Measurements from ENCODE around the gene EPX.

EPX gene

GRCh38 chr17:58247511-58248363, 55.2 kb downstream of the EPX start:
- Histone ChIP-seq H3K27ac (ENCODE audit: low read depth, low read length) (no peak overlapping the region), H3K4me3 (ENCODE audit: low read depth in 1 of 2, low read length in 2 of 2) (no peak overlapping the region), H3K4me1 (ENCODE audit: control insufficient read depth in 1 of 2, insufficient read depth in 2 of 2, low read length in 2 of 2) (peaks cover 29 to 38% of the 10 kb centered on the region in 2 donors), H3K36me3 (ENCODE audit: control insufficient read depth in 1 of 2, insufficient read depth in 2 of 2, low read length in 2 of 2) (no peaks in the 10 kb centered on the region), H3K9me3 (ENCODE audit: control insufficient read depth in 1 of 2, low read length in 2 of 2) (no peaks in the 10 kb centered on the region), H3K27me3 (ENCODE audit: control insufficient read depth in 1 of 2, insufficient read depth in 2 of 2, low read length in 2 of 2) (peaks cover 0 to 17% of the 10 kb centered on the region in 2 donors), H3K9ac (ENCODE audit: low read depth in 1 of 2, low read length in 2 of 2) (no peak overlapping the region)

- Histone ChIP-seq H3K27me3 (ENCODE audit: control insufficient read depth in 1 of 2, insufficient read depth in 2 of 2, low read length in 2 of 2) (peaks cover 0 to 17% of the 10 kb centered on the region in 2 donors), H3K9me3 (ENCODE audit: control insufficient read depth in 1 of 2, low read length in 2 of 2) (no peaks in the 10 kb centered on the region), H3K27ac (ENCODE audit: low read depth, low read length) (no peak overlapping the region), H3K4me3 (ENCODE audit: low read depth in 1 of 2, low read length in 2 of 2) (peak overlapping the region; percentile 55 to 63), H3K4me1 (ENCODE audit: control insufficient read depth in 1 of 2, insufficient read depth in 2 of 2, low read length in 2 of 2) (peaks cover 29 to 38% of the 10 kb centered on the region in 2 donors), H3K36me3 (ENCODE audit: control insufficient read depth in 1 of 2, insufficient read depth in 2 of 2, low read length in 2 of 2) (no peaks in the 10 kb centered on the region), H3K9ac (ENCODE audit: low read depth in 1 of 2, low read length in 2 of 2) (no peak overlapping the region)
These were observed 56.4 kb downstream of the EPX start for GRCh38 chr17:58248955-58249269.

- Histone ChIP-seq H3K4me3 (ENCODE audit: low read depth in 1 of 2, low read length in 2 of 2) (peak overlapping the region; percentile 55 to 63), H3K9ac (ENCODE audit: low read depth in 1 of 2, low read length in 2 of 2) (peak overlapping the region in 1 of 2 donors; percentile 3), H3K27ac (ENCODE audit: low read depth, low read length) (no peak overlapping the region), H3K27me3 (ENCODE audit: control insufficient read depth in 1 of 2, insufficient read depth in 2 of 2, low read length in 2 of 2) (peaks cover 0 to 17% of the 10 kb centered on the region in 2 donors), H3K9me3 (ENCODE audit: control insufficient read depth in 1 of 2, low read length in 2 of 2) (no peaks in the 10 kb centered on the region), H3K36me3 (ENCODE audit: control insufficient read depth in 1 of 2, insufficient read depth in 2 of 2, low read length in 2 of 2) (no peaks in the 10 kb centered on the region), H3K4me1 (ENCODE audit: control insufficient read depth in 1 of 2, insufficient read depth in 2 of 2, low read length in 2 of 2) (peaks cover 29 to 38% of the 10 kb centered on the region in 2 donors)
These were observed 57.0 kb downstream of the EPX start for GRCh38 chr17:58249270-58250133.

- H3K9me3 ChIP-seq (ENCODE audit: control insufficient read depth in 1 of 2, low read length in 2 of 2) = no peaks in the 10 kb centered on the region
- H3K4me1 ChIP-seq (ENCODE audit: control insufficient read depth in 1 of 2, insufficient read depth in 2 of 2, low read length in 2 of 2) = peaks cover 26 to 31% of the 10 kb centered on the region in 2 donors
- no peaks in the 10 kb centered on the region for H3K36me3 ChIP-seq (ENCODE audit: control insufficient read depth in 1 of 2, insufficient read depth in 2 of 2, low read length in 2 of 2)
- H3K27ac ChIP-seq (ENCODE audit: low read depth, low read length) = no peak overlapping the region
- no peak overlapping the region for H3K4me3 ChIP-seq (ENCODE audit: low read depth in 1 of 2, low read length in 2 of 2)
- H3K9ac ChIP-seq (ENCODE audit: low read depth in 1 of 2, low read length in 2 of 2) = no peak overlapping the region
- peaks cover 0 to 22% of the 10 kb centered on the region in 2 donors for H3K27me3 ChIP-seq (ENCODE audit: control insufficient read depth in 1 of 2, insufficient read depth in 2 of 2, low read length in 2 of 2)
These were observed 58.0 kb downstream of the EPX start for GRCh38 chr17:58250344-58251011.

- peaks cover 0 to 22% of the 10 kb centered on the region in 2 donors for H3K27me3 ChIP-seq (ENCODE audit: control insufficient read depth in 1 of 2, insufficient read depth in 2 of 2, low read length in 2 of 2)
- no peaks in the 10 kb centered on the region for H3K9me3 ChIP-seq (ENCODE audit: control insufficient read depth in 1 of 2, low read length in 2 of 2)
- no peak overlapping the region for H3K9ac ChIP-seq (ENCODE audit: low read depth in 1 of 2, low read length in 2 of 2)
- H3K4me3 ChIP-seq (ENCODE audit: low read depth in 1 of 2, low read length in 2 of 2) = no peak overlapping the region
- H3K4me1 ChIP-seq (ENCODE audit: control insufficient read depth in 1 of 2, insufficient read depth in 2 of 2, low read length in 2 of 2) = peaks cover 17 to 20% of the 10 kb centered on the region in 2 donors
- H3K27ac ChIP-seq (ENCODE audit: low read depth, low read length) = no peak overlapping the region
- H3K36me3 ChIP-seq (ENCODE audit: control insufficient read depth in 1 of 2, insufficient read depth in 2 of 2, low read length in 2 of 2) = no peaks in the 10 kb centered on the region
These were observed 59.6 kb downstream of the EPX start for GRCh38 chr17:58252141-58252540.

GRCh38 chr17:58253082-58253481, 60.6 kb downstream of the EPX start:
- H3K4me3 ChIP-seq (ENCODE audit: low read depth in 1 of 2, low read length in 2 of 2) = no peak overlapping the region

More at GRCh38 chr17:58253082-58253481, 60.6 kb downstream of the EPX start:
- H3K36me3 ChIP-seq (ENCODE audit: control insufficient read depth in 1 of 2, insufficient read depth in 2 of 2, low read length in 2 of 2) = no peaks in the 10 kb centered on the region
- no peak overlapping the region for H3K9ac ChIP-seq (ENCODE audit: low read depth in 1 of 2, low read length in 2 of 2)
- H3K4me1 ChIP-seq (ENCODE audit: control insufficient read depth in 1 of 2, insufficient read depth in 2 of 2, low read length in 2 of 2) = peaks cover 9 to 12% of the 10 kb centered on the region in 2 donors
- peaks cover 0 to 22% of the 10 kb centered on the region in 2 donors for H3K27me3 ChIP-seq (ENCODE audit: control insufficient read depth in 1 of 2, insufficient read depth in 2 of 2, low read length in 2 of 2)
- H3K9me3 ChIP-seq (ENCODE audit: control insufficient read depth in 1 of 2, low read length in 2 of 2) = no peaks in the 10 kb centered on the region
- no peak overlapping the region for H3K27ac ChIP-seq (ENCODE audit: low read depth, low read length)

Data from duodenal mucosa (tissue), 2 donors.